Neural progenitor cell (in vitro differentiated cells): Measurements from ENCODE around the gene C9orf50.

Source experiments
- CTCF ChIP-seq: fragments of 200-600 bp; sonication (generic); IDR thresholded peaks from 2 replicates; pipeline ENCODE4 v1.5.1; 2017; ENCODE audit warnings: antibody characterized with exemption, mild to moderate bottlenecking
- EZH2 ChIP-seq: fragments of 200-600 bp; sonication (generic); IDR thresholded peaks from 2 replicates; pipeline ENCODE4 v1.6.1; 2017; ENCODE audit warnings: antibody characterized with exemption, mild to moderate bottlenecking, moderate library complexity

GRCh38 chr9:129594632-129595031 is 26.3 kb downstream of the C9orf50 start:
- no peak for TF ChIP-seq CTCF
- no peak for TF ChIP-seq EZH2
